Gastroesophageal sphincter (tissue), 4 donors: Measurements from ENCODE around the gene TTC23. TPM values are rescaled to one million over a fixed set of nuclear protein-coding genes. Genes with fewer than 3 reads are reported as not detected.
A peak's percentile ranks its signal among the peaks of the same experiment; 100 is the strongest.

Experiments used
- ATAC-seq: fragments of 150-250 bp; one replicate; pipeline ENCODE4 v1.9.1; 2016; ENCODE audit warnings: mild to moderate bottlenecking, moderate library complexity
- H3K27ac ChIP-seq, 4 donors: fragments of 200-600 bp; sonication (generic) in 3 of 4; 1 replicate in 3 of 4; 2 replicates in 1 of 4; pipeline ENCODE4 v1.5.1; 2016 to 2019
- H3K27me3 ChIP-seq: fragments of 200-600 bp; sonication (generic); one replicate; pipeline ENCODE4 v1.5.1; 2019
- H3K36me3 ChIP-seq, 2 donors: fragments of 200-600 bp; sonication (generic); one replicate each; pipeline ENCODE4 v1.5.1; 2019; ENCODE audit warnings: control low read depth in 1 of 2
- H3K4me1 ChIP-seq, 3 donors: fragments of 200-600 bp; sonication (generic); 1 replicate in 2 of 3; 2 replicates in 1 of 3; pipeline ENCODE4 v1.5.1; 2016 to 2019; ENCODE audit warnings: control low read depth in 2 of 3
- H3K4me3 ChIP-seq, 2 donors: fragments of 200-600 bp; sonication (generic); one replicate each; pipeline ENCODE4 v1.5.1; 2019; ENCODE audit warnings: mild to moderate bottlenecking in 1 of 2, moderate library complexity in 1 of 2
- H3K9me3 ChIP-seq, 3 donors: fragments of 200-600 bp; sonication (generic); one replicate each; pipeline ENCODE4 v1.5.1; 2017 to 2019; ENCODE audit warnings: control low read depth in 2 of 3
- EP300 ChIP-seq: sonication (generic); formaldehyde crosslinking; IDR thresholded peaks from one replicate; pipeline ENCODE4 v1.6.1; 2017; ENCODE audit warnings: antibody characterized with exemption, mild to moderate bottlenecking
- POLR2A ChIP-seq, 2 donors: fragments of 450-650 bp; IDR thresholded peaks; one replicate each; pipeline ENCODE4 v1.6.1; 2017; ENCODE audit warnings: antibody characterized with exemption in 2 of 2, mild to moderate bottlenecking in 2 of 2, moderate library complexity in 1 of 2
- POLR2AphosphoS5 ChIP-seq: sonication (generic); formaldehyde crosslinking; IDR thresholded peaks from one replicate; pipeline ENCODE4 v1.6.1; 2017; ENCODE audit warnings: antibody characterized with exemption
- WGBS, 2 donors: methylation state at CpG; one replicate each; pipeline ENCODE4 v1.1.5; 2018; ENCODE audit warnings: low coverage in 1 of 2; 5-methylcytosine and 5-hydroxymethylcytosine counted together
- total RNA-seq, 4 donors: library from RNA; depleted of rRNA; stranded (reverse); fragments of >200 nt; gene quantifications; one replicate each; pipeline ENCODE4 v1.1.0, GENCODE V29; 2016
- TF ChIP-seq, protein P1 (sequence below), 4 experiments: fragments of 200-600 bp in 2 of 4; fragments of 450-650 bp in 2 of 4; sonication (generic) in 1 of 4; IDR thresholded peaks; one replicate each; pipeline ENCODE4 v1.5.1; 2017 to 2019; ENCODE audit warnings: antibody characterized with exemption in 4 of 4, mild to moderate bottlenecking in 2 of 4, moderate library complexity in 2 of 4

The TTC23 gene
- total RNA-seq, 4 donors from 2014 or later: 13.7 to 33.3 (median 20.0) TPM

DNA sequence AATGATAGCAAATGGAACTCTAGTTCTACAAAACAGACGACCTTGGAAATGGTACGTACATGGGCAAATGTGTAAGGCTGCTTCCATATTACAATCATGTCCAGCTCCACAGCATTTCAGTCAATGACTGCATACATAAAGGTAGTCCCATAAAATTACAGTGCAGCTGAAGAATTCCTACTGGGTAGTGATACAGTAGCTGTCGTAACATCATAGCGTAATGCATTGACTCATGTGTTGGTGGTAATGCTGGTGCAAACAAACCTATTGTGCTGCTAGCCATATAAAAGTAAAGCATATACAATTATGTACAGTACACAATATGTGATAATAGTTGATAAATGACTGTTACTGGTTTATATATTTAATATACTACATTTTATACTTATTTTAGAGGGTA, 18.5 kb downstream of the TTC23 start:
- Histone ChIP-seq H3K4me3 (no peak overlapping the region), H3K36me3 (peaks cover 0 to 38% of the 10 kb centered on the region in 2 donors), H3K27me3 (no peaks in the 10 kb centered on the region), H3K27ac (no peak overlapping the region), H3K9me3 (no peaks in the 10 kb centered on the region), H3K4me1 (no peaks in the 10 kb centered on the region)
- 97 to 100% methylated on average over 4 of the region's 4 CpGs for WGBS, 2 donors
- TF ChIP-seq POLR2A (IDR thresholded peaks at IDR 0.05) (no peak), EP300 (no peak), POLR2AphosphoS5 (no peak)
- TF ChIP-seq, protein P1, sequence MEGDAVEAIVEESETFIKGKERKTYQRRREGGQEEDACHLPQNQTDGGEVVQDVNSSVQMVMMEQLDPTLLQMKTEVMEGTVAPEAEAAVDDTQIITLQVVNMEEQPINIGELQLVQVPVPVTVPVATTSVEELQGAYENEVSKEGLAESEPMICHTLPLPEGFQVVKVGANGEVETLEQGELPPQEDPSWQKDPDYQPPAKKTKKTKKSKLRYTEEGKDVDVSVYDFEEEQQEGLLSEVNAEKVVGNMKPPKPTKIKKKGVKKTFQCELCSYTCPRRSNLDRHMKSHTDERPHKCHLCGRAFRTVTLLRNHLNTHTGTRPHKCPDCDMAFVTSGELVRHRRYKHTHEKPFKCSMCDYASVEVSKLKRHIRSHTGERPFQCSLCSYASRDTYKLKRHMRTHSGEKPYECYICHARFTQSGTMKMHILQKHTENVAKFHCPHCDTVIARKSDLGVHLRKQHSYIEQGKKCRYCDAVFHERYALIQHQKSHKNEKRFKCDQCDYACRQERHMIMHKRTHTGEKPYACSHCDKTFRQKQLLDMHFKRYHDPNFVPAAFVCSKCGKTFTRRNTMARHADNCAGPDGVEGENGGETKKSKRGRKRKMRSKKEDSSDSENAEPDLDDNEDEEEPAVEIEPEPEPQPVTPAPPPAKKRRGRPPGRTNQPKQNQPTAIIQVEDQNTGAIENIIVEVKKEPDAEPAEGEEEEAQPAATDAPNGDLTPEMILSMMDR (IDR thresholded peaks at IDR 0.05): no peak
- no peak for ATAC-seq

DNA sequence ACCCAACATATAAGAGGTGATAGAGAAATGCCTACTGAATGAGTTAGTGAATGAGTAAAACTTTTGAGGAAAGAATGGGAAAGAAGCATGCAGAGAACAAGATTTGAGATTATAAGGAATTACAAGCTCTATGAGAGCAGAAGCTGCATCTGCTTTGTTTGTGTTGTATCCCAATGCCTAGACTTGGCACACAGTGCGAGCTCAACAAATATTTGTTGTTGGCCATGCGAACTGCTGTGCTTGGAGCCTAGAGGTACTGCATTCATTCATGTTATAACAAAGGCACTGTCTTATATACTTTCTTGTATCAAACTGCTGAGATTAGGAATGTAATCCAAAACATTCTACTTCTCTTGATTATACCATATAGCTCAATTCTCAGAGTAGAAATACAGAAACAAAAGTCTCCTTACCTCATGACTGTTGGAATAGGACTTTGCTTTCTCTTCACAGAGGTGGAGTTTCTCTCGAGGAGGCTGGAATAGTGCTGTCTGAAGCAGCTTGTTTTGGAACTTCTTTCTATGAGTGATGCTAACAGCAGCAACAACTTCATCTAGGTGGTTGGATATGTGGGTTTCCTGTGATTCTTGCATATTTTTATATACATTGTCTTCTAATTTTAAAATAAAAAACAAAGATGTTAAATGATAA, 21.1 kb downstream of the TTC23 start:
- Histone ChIP-seq H3K36me3 (peaks cover 0 to 48% of the 10 kb centered on the region in 2 donors), H3K4me1 (no peaks in the 10 kb centered on the region), H3K27ac (no peak overlapping the region), H3K27me3 (no peaks in the 10 kb centered on the region), H3K4me3 (no peak overlapping the region), H3K9me3 (no peaks in the 10 kb centered on the region)
- 93 to 94% methylated on average over 3 of the region's 3 CpGs for WGBS, 2 donors
- TF ChIP-seq POLR2AphosphoS5 (no peak), EP300 (no peak), POLR2A (IDR thresholded peaks at IDR 0.05) (no peak)
- TF ChIP-seq, protein P1 (IDR thresholded peaks at IDR 0.05): no peak
- ATAC-seq: no peak

DNA sequence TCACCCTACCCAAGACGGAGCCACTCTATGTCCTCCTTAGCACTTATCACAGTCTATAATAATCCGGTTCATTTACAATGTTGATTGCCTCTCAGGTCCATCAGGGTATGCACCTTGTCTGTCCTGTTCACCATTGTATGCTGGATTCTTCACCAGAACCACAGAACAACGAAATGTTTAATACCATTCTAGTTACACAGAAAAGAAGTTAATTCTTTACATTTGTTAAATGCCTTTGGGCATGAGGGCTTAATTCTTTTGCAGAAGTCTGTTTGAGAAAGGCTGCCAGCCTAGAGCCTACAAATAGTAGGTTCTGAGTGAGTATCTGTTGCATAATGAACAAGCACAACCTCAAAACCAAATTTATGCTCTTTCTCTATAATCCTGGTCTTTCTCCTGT, 22.6 kb downstream of the TTC23 start:
- ATAC-seq: no peak
- no peak overlapping the region for H3K4me3 ChIP-seq
- TF ChIP-seq POLR2A (IDR thresholded peaks at IDR 0.05) (no peak), EP300 (no peak), POLR2AphosphoS5 (no peak)
- TF ChIP-seq, protein P1 (IDR thresholded peaks at IDR 0.05): no peak
- H3K9me3 ChIP-seq: no peaks in the 10 kb centered on the region
- no peaks in the 10 kb centered on the region for H3K4me1 ChIP-seq
- H3K27me3 ChIP-seq: no peaks in the 10 kb centered on the region
- H3K36me3 ChIP-seq: peaks cover 0 to 61% of the 10 kb centered on the region in 2 donors
- peak overlapping the region in 1 of 4 donors; percentile 6 for H3K27ac ChIP-seq
- 55 to 75% methylated on average over 3 of the region's 3 CpGs for WGBS, 2 donors

DNA sequence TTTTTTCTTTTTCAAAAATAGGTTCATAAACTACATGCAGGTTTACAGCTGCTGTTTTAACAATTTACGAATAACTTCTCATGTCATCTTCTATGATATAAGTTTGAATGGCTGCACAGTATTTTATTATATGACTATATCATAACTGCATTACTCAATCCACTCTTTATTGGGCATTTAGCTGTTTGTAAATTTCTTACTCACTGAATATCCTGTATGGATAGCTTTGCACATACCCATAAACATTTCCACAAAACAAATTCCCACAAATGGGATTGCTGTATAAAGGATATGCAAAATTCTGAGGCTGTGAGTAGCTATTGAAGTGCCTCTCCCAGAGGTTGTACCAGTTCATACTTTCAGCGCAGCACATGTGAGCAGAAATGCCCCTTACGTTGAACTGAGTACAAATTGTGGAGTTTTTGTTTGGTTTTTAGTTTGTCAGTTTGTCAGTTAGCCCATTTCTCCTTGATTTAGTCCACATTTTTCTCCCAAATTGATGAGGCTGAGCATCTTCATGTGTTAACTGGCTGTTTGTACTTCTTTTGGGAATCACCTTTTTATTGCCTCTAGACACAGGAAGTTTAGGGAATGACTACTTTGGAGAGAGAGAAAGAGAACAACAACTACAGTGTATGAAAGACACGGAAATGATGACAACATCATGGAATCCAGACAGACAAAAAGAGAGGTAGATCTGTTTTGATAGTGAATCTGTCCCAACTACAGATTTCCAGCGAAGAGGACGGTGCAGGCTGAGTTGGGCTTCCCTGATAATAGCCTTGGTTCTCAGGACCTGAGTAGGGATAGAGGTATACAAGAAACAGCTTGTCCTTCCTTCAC, 24.8 kb downstream of the TTC23 start:
- Histone ChIP-seq H3K9me3 (no peaks in the 10 kb centered on the region), H3K4me3 (no peak overlapping the region), H3K27ac (no peak overlapping the region), H3K27me3 (no peaks in the 10 kb centered on the region), H3K36me3 (peaks cover 0 to 83% of the 10 kb centered on the region in 2 donors), H3K4me1 (no peaks in the 10 kb centered on the region)
- 89 to 90% methylated on average over 4 to 5 of the region's 6 CpGs for WGBS, 2 donors
- ATAC-seq: no peak
- TF ChIP-seq, protein P1 (IDR thresholded peaks at IDR 0.05): no peak
- no peak for TF ChIP-seq POLR2A (IDR thresholded peaks at IDR 0.05)
- TF ChIP-seq POLR2AphosphoS5: no peak
- no peak for TF ChIP-seq EP300
